ENCODE results near the gene EDRF1.

DNA sequence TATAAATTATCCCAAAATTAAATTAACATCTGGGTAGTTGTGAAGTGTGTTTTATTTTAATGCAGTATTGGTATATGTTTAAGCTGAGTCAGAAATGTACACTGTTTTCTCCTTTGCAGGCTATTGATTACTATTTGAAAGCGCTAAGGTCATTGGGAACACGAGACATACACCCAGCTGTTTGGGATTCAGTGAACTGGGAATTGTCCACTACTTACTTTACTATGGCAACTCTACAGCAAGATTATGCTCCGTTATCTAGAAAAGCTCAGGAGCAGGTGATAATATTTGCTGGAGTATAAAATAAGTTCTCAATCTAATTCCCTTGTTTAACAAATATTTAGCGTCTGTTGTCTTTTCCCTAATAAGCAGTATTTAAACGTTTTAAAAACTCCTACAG is 27.9 kb downstream of the EDRF1 start:
- TF ChIP-seq EZH2phosphoT487 (IDR thresholded peaks at IDR 0.05; ENCODE audit: low read length) (no peak), EZH2 (optimal IDR thresholded peaks at IDR 0.05; ENCODE audit: low read depth, low read length) (no peak)
- TF ChIP-seq, protein P1, sequence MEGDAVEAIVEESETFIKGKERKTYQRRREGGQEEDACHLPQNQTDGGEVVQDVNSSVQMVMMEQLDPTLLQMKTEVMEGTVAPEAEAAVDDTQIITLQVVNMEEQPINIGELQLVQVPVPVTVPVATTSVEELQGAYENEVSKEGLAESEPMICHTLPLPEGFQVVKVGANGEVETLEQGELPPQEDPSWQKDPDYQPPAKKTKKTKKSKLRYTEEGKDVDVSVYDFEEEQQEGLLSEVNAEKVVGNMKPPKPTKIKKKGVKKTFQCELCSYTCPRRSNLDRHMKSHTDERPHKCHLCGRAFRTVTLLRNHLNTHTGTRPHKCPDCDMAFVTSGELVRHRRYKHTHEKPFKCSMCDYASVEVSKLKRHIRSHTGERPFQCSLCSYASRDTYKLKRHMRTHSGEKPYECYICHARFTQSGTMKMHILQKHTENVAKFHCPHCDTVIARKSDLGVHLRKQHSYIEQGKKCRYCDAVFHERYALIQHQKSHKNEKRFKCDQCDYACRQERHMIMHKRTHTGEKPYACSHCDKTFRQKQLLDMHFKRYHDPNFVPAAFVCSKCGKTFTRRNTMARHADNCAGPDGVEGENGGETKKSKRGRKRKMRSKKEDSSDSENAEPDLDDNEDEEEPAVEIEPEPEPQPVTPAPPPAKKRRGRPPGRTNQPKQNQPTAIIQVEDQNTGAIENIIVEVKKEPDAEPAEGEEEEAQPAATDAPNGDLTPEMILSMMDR (IDR thresholded peaks at IDR 0.05; ENCODE audit: low read length), result no peak
